GM10847 (cell line): ENCODE data around the gene ZNF407.

Source experiments
- POLR2A ChIP-seq: IDR thresholded peaks from 2 replicates; pipeline ENCODE4 v1.6.1; 2011; ENCODE audit not compliant: insufficient read length; ENCODE audit errors: extremely low read depth

ZNF407 gene

DNA sequence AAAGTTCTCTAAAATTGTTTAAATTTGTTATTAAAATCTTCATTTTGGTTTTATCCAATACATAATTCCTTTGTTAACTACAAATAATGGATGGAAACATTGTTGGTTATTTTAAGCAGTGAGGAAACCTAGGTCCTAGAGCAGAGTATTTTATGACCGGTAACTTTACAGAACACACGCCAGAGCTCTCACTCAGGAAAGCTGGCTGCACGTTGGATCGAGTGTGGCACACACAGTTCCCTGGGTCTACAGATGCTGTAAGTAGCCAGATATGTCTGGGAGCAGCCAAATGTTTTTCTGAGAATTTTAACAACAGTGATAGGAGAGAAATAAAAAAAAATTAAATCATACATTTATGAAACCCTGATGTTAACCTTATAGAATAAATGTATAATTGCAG lies 264.4 kb downstream of the ZNF407 start:
- no peak for TF ChIP-seq POLR2A

GRCh38 chr18:74866577-74866976 lies 268.9 kb downstream of the ZNF407 start:
- no peak for TF ChIP-seq POLR2A

- TF ChIP-seq POLR2A: no peak
These were observed 270.8 kb downstream of the ZNF407 start for GRCh38 chr18:74868461-74868860.

- TF ChIP-seq POLR2A: no peak
These were observed 272.5 kb downstream of the ZNF407 start for GRCh38 chr18:74869904-74870863.

- TF ChIP-seq POLR2A: no peak
These were observed 273.3 kb downstream of the ZNF407 start for GRCh38 chr18:74870950-74871349.

GRCh38 chr18:74873629-74874028 lies 276.0 kb downstream of the ZNF407 start:
- no peak for TF ChIP-seq POLR2A

DNA sequence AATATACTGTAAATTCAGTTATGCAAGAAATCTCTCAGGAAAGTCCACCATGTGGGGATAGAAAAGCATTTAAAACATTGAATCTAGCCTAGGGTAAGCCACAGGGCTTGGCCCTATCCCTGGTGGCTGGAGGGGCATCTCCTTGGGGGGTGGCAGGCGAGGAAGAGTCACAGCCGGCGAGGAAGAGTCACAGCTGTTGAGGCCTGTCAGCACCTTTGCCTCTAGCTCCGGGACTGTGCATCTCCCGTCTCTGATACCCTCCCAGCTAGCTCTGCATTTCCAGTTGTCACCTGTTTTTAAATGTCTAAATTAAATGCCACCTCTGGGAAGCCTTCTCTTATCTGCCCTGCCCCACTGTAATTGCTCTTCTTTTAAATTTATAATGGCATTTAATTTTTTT lies 276.7 kb downstream of the ZNF407 start:
- TF ChIP-seq POLR2A: no peak

DNA sequence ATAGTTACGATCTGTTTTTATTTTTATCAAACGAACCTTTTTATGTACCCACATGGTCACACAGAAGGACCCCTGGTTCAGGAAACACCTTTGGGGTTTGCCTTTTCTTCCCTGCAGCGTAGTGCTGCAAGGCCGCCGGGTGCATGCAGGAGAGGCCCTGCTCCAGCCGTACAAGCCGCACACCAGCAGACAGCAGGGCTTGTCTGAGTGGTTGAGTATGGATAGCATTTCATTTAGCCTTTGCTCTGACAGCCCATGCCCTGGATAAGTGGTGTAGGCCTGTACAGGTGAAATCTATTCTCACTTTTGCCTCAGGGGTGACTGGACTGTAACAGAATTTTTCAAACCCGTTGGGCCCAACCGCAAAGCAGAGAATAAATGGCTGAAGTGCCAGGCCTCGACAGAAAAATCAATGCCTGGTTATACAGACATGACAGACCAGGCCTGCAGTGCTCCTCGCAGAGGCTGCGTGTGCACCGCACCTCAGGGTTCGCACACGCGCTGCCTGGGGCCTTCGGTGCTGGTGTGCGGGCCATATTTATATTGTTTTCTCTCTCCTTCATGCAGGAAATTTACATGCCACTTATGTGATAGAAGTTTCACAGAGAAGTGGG lies 279.1 kb downstream of the ZNF407 start:
- no peak for TF ChIP-seq POLR2A

DNA sequence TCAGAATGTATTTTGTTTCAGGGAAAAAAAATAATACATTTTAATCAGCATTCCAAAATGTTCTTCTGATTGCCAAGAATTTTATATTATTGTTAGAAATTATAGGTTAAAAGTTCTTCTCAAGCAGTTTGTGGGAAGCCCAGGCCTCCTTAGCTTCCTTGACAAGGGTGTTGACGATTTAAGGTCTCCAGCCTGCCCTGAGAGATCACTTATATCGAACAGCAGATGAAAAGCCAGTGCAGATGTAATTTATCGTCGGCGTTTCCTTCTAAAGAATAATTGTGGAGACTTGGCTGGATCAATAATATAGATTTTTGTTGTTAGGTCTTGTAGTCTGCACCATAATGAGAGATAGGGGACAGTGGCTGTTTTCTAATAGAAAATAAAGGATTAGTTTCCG lies 280.6 kb downstream of the ZNF407 start:
- no peak for TF ChIP-seq POLR2A

GRCh38 chr18:74880706-74881278 lies 283.1 kb downstream of the ZNF407 start:
- TF ChIP-seq POLR2A: no peak

- no peak for TF ChIP-seq POLR2A
These were observed 294.5 kb downstream of the ZNF407 start for GRCh38 chr18:74892066-74892627.

- TF ChIP-seq POLR2A: no peak
These were observed 298.0 kb downstream of the ZNF407 start for GRCh38 chr18:74895686-74896085.

DNA sequence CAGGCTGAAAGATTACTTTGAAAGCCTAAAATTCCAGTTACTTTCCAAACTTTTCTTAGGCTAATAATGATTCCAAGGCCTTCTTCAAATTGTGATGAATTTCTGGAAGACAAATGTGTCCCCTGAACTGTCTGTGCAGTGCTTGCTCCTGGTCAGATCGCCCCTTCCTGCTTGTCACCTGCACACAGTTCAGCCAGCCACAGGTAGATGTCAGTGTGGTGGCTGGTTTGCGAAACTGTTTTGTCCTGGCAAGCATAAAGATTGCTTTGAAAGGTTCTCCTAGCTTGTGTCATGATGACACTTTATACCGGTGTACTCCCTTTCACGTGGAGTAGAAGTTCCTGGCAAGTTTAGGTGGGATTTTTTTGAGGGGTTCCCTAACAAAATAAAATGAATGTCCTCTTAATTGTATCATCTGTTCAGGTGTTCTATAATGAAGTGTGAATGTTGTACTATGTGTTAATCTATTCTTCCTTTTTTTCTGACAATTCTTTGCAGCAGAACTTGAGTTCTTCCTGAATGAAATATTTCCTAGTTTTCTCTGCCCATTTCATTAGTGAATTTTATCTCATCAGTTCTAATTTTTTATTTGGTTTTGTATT lies 298.8 kb downstream of the ZNF407 start:
- no peak for TF ChIP-seq POLR2A

DNA sequence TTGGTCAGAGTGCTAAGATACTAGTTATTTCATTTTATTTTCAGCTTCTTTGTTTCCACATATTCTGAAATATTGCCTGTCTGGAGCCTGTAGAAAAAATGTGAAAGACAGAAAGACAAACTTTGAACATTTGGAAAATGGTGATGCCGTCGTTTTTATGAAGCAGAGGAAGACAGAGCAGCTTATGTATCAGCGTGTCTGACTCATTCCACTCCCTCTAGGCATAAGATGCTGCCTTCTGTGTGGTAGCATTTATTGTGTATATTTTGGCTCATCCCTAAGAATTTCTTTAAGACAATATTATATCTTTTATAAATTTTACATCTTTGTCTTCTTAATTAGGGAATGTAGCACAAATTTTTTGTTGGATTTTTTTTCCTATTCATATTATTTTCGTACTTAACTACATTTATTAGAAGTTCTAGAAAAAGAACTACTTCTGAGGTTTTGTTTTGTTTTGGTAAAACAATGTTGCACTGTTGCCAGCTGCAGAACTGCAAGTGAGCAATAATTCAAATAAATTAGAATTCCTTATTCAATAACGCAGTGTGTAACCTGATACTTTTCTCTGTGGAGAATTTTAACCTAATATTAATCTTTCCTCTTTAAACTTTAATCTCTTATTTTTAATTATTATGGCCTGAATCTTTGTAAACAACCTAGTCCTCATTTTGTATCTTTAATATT lies 300.4 kb downstream of the ZNF407 start:
- no peak for TF ChIP-seq POLR2A

- no peak for TF ChIP-seq POLR2A
These were observed 301.3 kb downstream of the ZNF407 start for GRCh38 chr18:74898965-74899364.
